H1 (cell line): ENCODE data around the gene C5orf58. TPM values are rescaled to one million over a fixed set of nuclear protein-coding genes. Genes with fewer than 3 reads are reported as not detected.

Experiments
- ASH2L ChIP-seq: fragments of 200-600, 300-600 bp; sonication (generic); IDR thresholded peaks from one replicate; pipeline ENCODE4 v1.7.1; 2017; ENCODE audit warnings: low read length
- CHD1 ChIP-seq: IDR thresholded peaks from 2 replicates; pipeline ENCODE4 v1.6.1; 2012; ENCODE audit warnings: low read depth, low read length, improper control_type of control experiment
- CTBP2 ChIP-seq: IDR thresholded peaks from 2 replicates; pipeline ENCODE4 v1.7.0; 2011; ENCODE audit warnings: borderline replicate concordance, mild to moderate bottlenecking, moderate library complexity, mixed read lengths, low read length; ENCODE audit not compliant: insufficient read depth, insufficient read length
- CTCF ChIP-seq, 3 experiments: IDR thresholded peaks; 1 replicate in 2 of 3; 2 replicates in 1 of 3; pipeline versions ENCODE4 v1.5.1 to v1.6.1; 2011; ENCODE audit warnings: low read length in 3 of 3, mild to moderate bottlenecking in 3 of 3, inconsistent platforms in 2 of 3, low read depth in 1 of 3, moderate library complexity in 1 of 3; ENCODE audit not compliant: insufficient read depth in 1 of 3; ENCODE audit errors: control extremely low read depth in 1 of 3
- NRF1 ChIP-seq: IDR thresholded peaks from 2 replicates; pipeline ENCODE4 v1.6.1; 2011; ENCODE audit warnings: mild to moderate bottlenecking, low read depth, low read length, improper control_type of control experiment
- RNF2 ChIP-seq: fragments of 200-900, 300-1000 bp; sonication (generic); IDR thresholded peaks from 2 replicates; pipeline ENCODE4 v1.7.1; 2016; ENCODE audit warnings: borderline replicate concordance, low read depth, mild to moderate bottlenecking, antibody characterized with exemption, low read length; ENCODE audit not compliant: poor library complexity, severe bottlenecking; ENCODE audit errors: missing control alignments
- polyA plus RNA-seq, 7 experiments: library from polyadenylated mRNA; depleted of rRNA in 3 of 7; stranded (reverse) in 5 of 7; unstranded in 2 of 7; fragments of >200 nt in 5 of 7; fragments of 200-250 nt in 2 of 7; gene quantifications; 1 replicate in 5 of 7; 2 replicates in 1 of 7; 4 replicates in 1 of 7; pipeline versions ENCODE4 v1.2.1 to v1.2.3, GENCODE V29; 2011 to 2013; ENCODE audit warnings: missing spikeins in 2 of 7, mixed read lengths in 2 of 7
- total RNA-seq: library from RNA; stranded (reverse); fragmentation: NEBNext Ultra II Directional; extraction: Animal tissue kit (Norgen Biotek cat#: 25700); gene quantifications from 2 replicates; pipeline ENCODE4 v1.2.1, GENCODE V29; 2021

C5orf58 gene
- total and polyA plus RNA-seq, 2 of the 8 experiments (the other 6 are each of a cell fraction or from before 2014, with no cell fraction given), result 0.24 to 1.6 TPM

GRCh38 chr5:170250810-170251317, 18.1 kb downstream of the C5orf58 start (continued):
- TF ChIP-seq RNF2 (no peak), ASH2L (no peak), NRF1 (no peak), CHD1 (no peak), CTBP2 (no peak), CTCF (IDR thresholded peaks at IDR 0.05; ENCODE audit: control extremely low read depth in 1 of 3, insufficient read depth in 1 of 3, low read depth in 1 of 3, low read length in 3 of 3) (no peak)
